Karpas-422 (cell line): ENCODE data around the gene NKIRAS1. TPM values are rescaled to one million over a fixed set of nuclear protein-coding genes. Genes with fewer than 3 reads are reported as not detected.

Experiments used
- total RNA-seq: library from RNA; depleted of rRNA; stranded (reverse); fragments of >200 nt; shearing (Covaris generic); gene quantifications from 2 replicates; pipeline ENCODE4 v1.2.3, GENCODE V29; 2014; ENCODE audit warnings: low replicate concordance; rRNA removed

Gene NKIRAS1
- total RNA-seq, 1 experiment from 2014 or later: 0.97 TPM

Other genes starting within 250 kb of the NKIRAS1 start
- 104 and 200 TPM in 2 replicates for gene UBE2E1, start 111.0 kb downstream of the NKIRAS1 start, total RNA-seq
- 2,950 and 2,991 TPM in 2 replicates for gene RPL15, start 142 bp upstream of the NKIRAS1 start, total RNA-seq
- gene NR1D2, start 28.3 kb upstream of the NKIRAS1 start, total RNA-seq: 8.3 and 12.8 TPM in 2 replicates